ENCODE data around the gene CNBD2.
"Not testable (repeated sequence)": the region's sequence is repeated elsewhere in the genome, so short reads cannot be mapped to it uniquely, and the experiment has no call there.

The CNBD2 gene

GRCh38 chr20:36015806-36016403 is 47.5 kb downstream of the CNBD2 start:
- intact Hi-C loops (cut with DNase I), result no loop called here
- DNase-seq, result no peak

GRCh38 chr20:36017048-36017951 is 48.9 kb downstream of the CNBD2 start:
- DNase-seq, result peak in 1 of 10 donors; percentile 40
- intact Hi-C loops (cut with DNase I), result no loop called here

- intact Hi-C loops (cut with DNase I), result no loop called here
- DNase-seq, result peak in 2 of 10 donors; percentile 25 to 51
Observed at GRCh38 chr20:36018208-36018988, 50.0 kb downstream of the CNBD2 start.

GRCh38 chr20:36026131-36026530 is 57.7 kb downstream of the CNBD2 start:
- DNase-seq, result peak in 1 of 10 donors; percentile 44
- intact Hi-C loops (cut with DNase I), result not testable (repeated sequence)

GRCh38 chr20:36028106-36028808 is 59.9 kb downstream of the CNBD2 start:
- peak in 1 of 10 donors; percentile 24 for DNase-seq
- intact Hi-C loops (cut with DNase I), result no loop called here

- intact Hi-C loops (cut with DNase I), result no loop called here
- no peak for DNase-seq
Observed at GRCh38 chr20:36030149-36030548, 61.8 kb downstream of the CNBD2 start.

- intact Hi-C loops (cut with DNase I), result no loop called here
- DNase-seq, result no peak
Observed at GRCh38 chr20:36031806-36032205, 63.4 kb downstream of the CNBD2 start.

GRCh38 chr20:36034875-36035274 is 66.5 kb downstream of the CNBD2 start:
- intact Hi-C loops (cut with DNase I), result no loop called here
- DNase-seq, result no peak

- intact Hi-C loops (cut with DNase I), result no loop called here
- no peak for DNase-seq
Observed at GRCh38 chr20:36035745-36036144, 67.4 kb downstream of the CNBD2 start.

GRCh38 chr20:36036688-36037087 is 68.3 kb downstream of the CNBD2 start:
- intact Hi-C loops (cut with DNase I), result no loop called here
- no peak for DNase-seq

GRCh38 chr20:36040571-36040970 is 72.2 kb downstream of the CNBD2 start:
- no peak for DNase-seq
- intact Hi-C loops (cut with DNase I), result no loop called here

- intact Hi-C loops (cut with DNase I), result no loop called here
- no peak for DNase-seq
Observed at GRCh38 chr20:36043441-36043840, 75.1 kb downstream of the CNBD2 start.

- intact Hi-C loops (cut with DNase I), result no loop called here
- DNase-seq, result no peak
Observed at GRCh38 chr20:36043892-36044515, 75.6 kb downstream of the CNBD2 start.

- intact Hi-C loops (cut with DNase I), result no loop called here
- DNase-seq, result no peak
Observed at GRCh38 chr20:36045373-36045714, 77.0 kb downstream of the CNBD2 start.

GRCh38 chr20:36046073-36046798 is 77.8 kb downstream of the CNBD2 start:
- DNase-seq; intact Hi-C loops (cut with DNase I): not testable (repeated sequence)

- intact Hi-C loops (cut with DNase I); DNase-seq: not testable (repeated sequence)
Observed at GRCh38 chr20:36049408-36049807, 81.0 kb downstream of the CNBD2 start.

GRCh38 chr20:36050436-36051317 is 82.3 kb downstream of the CNBD2 start:
- peak; percentile 87 to 98 (median 91) for DNase-seq
- intact Hi-C loops (cut with DNase I), result no loop called here

GRCh38 chr20:36051318-36052116 is 83.1 kb downstream of the CNBD2 start:
- intact Hi-C loops (cut with DNase I), result no loop called here
- peak in 1 of 10 donors; percentile 19 for DNase-seq

Measured in posterior cingulate gyrus (tissue), 11 donors.